ENCODE results near the gene OLFML3. TPM values are rescaled to one million over a fixed set of nuclear protein-coding genes. Genes with fewer than 3 reads are reported as not detected.

The OLFML3 gene
- total RNA-seq, 2 donors from 2014 or later: 15.8 to 25.1 TPM

DNA sequence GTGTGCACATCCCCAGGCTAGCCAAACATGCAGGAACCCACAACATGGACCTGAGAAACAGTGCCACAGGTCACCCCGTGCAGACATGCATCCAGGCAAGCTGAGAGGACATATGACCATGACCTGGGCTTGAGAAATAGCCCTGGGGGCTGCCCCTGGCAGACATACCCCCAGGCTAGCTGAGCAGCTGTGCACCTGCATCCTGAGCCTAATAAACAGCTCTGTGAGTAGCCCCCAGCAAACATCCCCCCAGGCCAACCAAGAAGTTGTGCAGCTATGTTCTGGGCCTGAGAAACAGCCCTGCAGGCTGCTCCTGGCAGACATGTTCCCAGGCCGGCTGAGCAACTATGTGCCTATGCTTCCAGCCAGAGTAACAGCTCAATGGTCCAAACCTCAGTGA is 14.5 kb downstream of the OLFML3 start:
- intact Hi-C loops (cut with DNase I): no loop called here
- H3K9me3 ChIP-seq: no peaks in the 10 kb centered on the region
- no peak for DNase-seq (ENCODE audit: low spot score)
- TF ChIP-seq CTCF (IDR thresholded peaks at IDR 0.05) (no peak), POLR2AphosphoS5 (IDR thresholded peaks at IDR 0.05) (no peak), POLR2A (IDR thresholded peaks at IDR 0.05) (no peak)
- no peaks in the 10 kb centered on the region for H3K36me3 ChIP-seq
- 85% methylated on average over 1 of the region's 2 CpGs for WGBS
- H3K27me3 ChIP-seq (replicated peaks; ENCODE audit: insufficient read depth): no peaks in the 10 kb centered on the region
- no peak overlapping the region for H3K27ac ChIP-seq
- no peaks in the 10 kb centered on the region for H3K4me1 ChIP-seq (replicated peaks)
- no peak overlapping the region for H3K4me3 ChIP-seq

DNA sequence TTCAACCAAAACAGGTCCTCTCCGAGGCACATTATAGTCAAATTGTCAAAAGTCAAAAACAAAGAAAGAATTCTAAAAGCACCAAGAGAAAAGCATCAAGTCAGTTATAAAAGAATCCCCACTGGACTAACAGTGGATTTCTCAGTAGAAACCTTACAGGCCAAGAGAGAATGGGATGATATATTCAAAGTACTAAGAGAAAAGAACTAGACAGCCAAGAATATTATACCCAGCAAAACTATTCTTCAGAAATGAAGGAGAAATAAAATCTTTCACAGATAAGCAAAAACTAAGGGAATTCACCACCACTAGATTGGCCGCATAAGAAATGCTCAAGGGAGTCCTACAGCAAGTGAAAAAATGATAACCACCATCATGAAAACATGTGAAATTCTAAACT is 16.1 kb downstream of the OLFML3 start:
- no peaks in the 10 kb centered on the region for H3K36me3 ChIP-seq
- TF ChIP-seq POLR2A (IDR thresholded peaks at IDR 0.05): no peak
- TF ChIP-seq CTCF (IDR thresholded peaks at IDR 0.05): no peak
- no peak for TF ChIP-seq POLR2AphosphoS5 (IDR thresholded peaks at IDR 0.05)
- DNase-seq (ENCODE audit: low spot score): no peak
- no peaks in the 10 kb centered on the region for H3K27me3 ChIP-seq (replicated peaks; ENCODE audit: insufficient read depth)
- no peaks in the 10 kb centered on the region for H3K9me3 ChIP-seq
- 98% methylated on average over 2 of the region's 2 CpGs for WGBS
- no peak overlapping the region for H3K4me3 ChIP-seq
- intact Hi-C loops (cut with DNase I): no loop called here
- no peak overlapping the region for H3K27ac ChIP-seq
- no peaks in the 10 kb centered on the region for H3K4me1 ChIP-seq (replicated peaks)

DNA sequence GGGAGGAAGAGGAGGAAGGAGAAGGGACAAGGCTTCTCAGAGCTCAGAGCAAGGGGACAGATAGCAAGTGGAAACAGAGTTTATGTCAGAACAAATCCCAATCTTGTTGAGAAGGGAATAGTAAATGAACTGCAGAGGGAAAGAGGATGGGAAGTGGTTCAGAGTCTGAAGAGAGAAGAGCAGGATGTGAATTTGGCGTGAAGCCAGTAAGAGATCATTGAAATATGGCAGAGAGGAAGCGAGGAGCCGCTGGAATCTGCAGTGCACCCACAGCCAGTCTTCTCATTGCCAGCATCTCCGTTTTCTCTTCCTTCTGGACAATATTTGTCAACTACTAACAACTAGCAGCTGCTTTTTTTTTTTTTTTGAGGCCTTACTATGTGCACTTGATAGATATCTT is 19.1 kb downstream of the OLFML3 start:
- H3K27ac ChIP-seq: no peak overlapping the region
- no peak overlapping the region for H3K4me3 ChIP-seq
- H3K36me3 ChIP-seq: no peaks in the 10 kb centered on the region
- 39% methylated on average over 4 of the region's 4 CpGs for WGBS
- H3K27me3 ChIP-seq (replicated peaks; ENCODE audit: insufficient read depth): no peaks in the 10 kb centered on the region
- intact Hi-C loops (cut with DNase I): no loop called here
- no peak for DNase-seq (ENCODE audit: low spot score)
- H3K4me1 ChIP-seq (replicated peaks): no peaks in the 10 kb centered on the region
- no peaks in the 10 kb centered on the region for H3K9me3 ChIP-seq
- TF ChIP-seq CTCF (IDR thresholded peaks at IDR 0.05) (no peak), POLR2AphosphoS5 (IDR thresholded peaks at IDR 0.05) (no peak), POLR2A (IDR thresholded peaks at IDR 0.05) (no peak)

- intact Hi-C loops (cut with DNase I): no loop called here
- no peak overlapping the region for H3K27ac ChIP-seq
- H3K4me1 ChIP-seq (replicated peaks): no peaks in the 10 kb centered on the region
- H3K36me3 ChIP-seq: no peaks in the 10 kb centered on the region
- no peak for TF ChIP-seq POLR2A (IDR thresholded peaks at IDR 0.05)
- TF ChIP-seq CTCF (IDR thresholded peaks at IDR 0.05): no peak
- TF ChIP-seq POLR2AphosphoS5 (IDR thresholded peaks at IDR 0.05): no peak
- H3K4me3 ChIP-seq: no peak overlapping the region
- 78% methylated on average over 2 of the region's 2 CpGs for WGBS
- H3K27me3 ChIP-seq (replicated peaks; ENCODE audit: insufficient read depth): no peaks in the 10 kb centered on the region
- DNase-seq (ENCODE audit: low spot score): no peak
- no peaks in the 10 kb centered on the region for H3K9me3 ChIP-seq
These were observed 20.0 kb downstream of the OLFML3 start for GRCh38 chr1:113999233-113999632.

DNA sequence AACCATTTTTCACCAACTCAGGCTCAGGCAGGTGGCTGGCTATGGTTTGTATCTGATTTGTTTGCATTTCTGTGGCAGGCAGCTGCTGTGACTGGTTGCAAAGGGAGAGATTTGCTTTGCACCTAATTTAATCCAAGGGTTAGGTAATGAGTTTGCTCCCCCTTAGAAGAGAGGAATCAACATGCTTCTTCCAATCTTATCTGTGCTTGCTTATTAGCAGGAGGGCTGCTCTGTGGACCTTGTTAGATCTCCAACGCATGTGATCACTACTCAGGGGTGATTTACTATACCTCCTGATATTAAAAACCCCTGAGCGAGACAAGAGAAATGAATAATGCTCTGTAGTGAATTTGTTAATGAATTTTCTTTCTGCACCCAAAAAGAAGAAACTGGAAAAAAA is 20.5 kb downstream of the OLFML3 start:
- Histone ChIP-seq H3K27ac (no peak overlapping the region), H3K27me3 (replicated peaks; ENCODE audit: insufficient read depth) (no peaks in the 10 kb centered on the region), H3K9me3 (no peaks in the 10 kb centered on the region), H3K4me3 (no peak overlapping the region), H3K36me3 (no peaks in the 10 kb centered on the region), H3K4me1 (replicated peaks) (no peaks in the 10 kb centered on the region)
- WGBS: 79% methylated on average over 2 of the region's 2 CpGs
- DNase-seq (ENCODE audit: low spot score): no peak
- no peak for TF ChIP-seq POLR2A (IDR thresholded peaks at IDR 0.05)
- TF ChIP-seq CTCF (IDR thresholded peaks at IDR 0.05): no peak
- no peak for TF ChIP-seq POLR2AphosphoS5 (IDR thresholded peaks at IDR 0.05)
- intact Hi-C loops (cut with DNase I): no loop called here
